ENCODE data around the gene FYN.

- no peak for TF ChIP-seq CTCF (IDR thresholded peaks at IDR 0.05)
- TF ChIP-seq EP300 (IDR thresholded peaks at IDR 0.05): no peak
- TF ChIP-seq POLR2A (IDR thresholded peaks at IDR 0.05; ENCODE audit: low read depth): no peak
Observed at GRCh38 chr6:111791415-111791814, 81.8 kb downstream of the FYN start.

Data from esophagus muscularis mucosa (tissue), 4 donors.